ENCODE results near the gene HNRNPUL2. TPM values are rescaled to one million over a fixed set of nuclear protein-coding genes. Genes with fewer than 3 reads are reported as not detected.

Gene HNRNPUL2
- total and polyA plus RNA-seq, 10 of the 15 experiments (the other 5 are each of a cell fraction or from before 2014, with no cell fraction given), result 1.6 to 72.2 (median 14.9) TPM

DNA sequence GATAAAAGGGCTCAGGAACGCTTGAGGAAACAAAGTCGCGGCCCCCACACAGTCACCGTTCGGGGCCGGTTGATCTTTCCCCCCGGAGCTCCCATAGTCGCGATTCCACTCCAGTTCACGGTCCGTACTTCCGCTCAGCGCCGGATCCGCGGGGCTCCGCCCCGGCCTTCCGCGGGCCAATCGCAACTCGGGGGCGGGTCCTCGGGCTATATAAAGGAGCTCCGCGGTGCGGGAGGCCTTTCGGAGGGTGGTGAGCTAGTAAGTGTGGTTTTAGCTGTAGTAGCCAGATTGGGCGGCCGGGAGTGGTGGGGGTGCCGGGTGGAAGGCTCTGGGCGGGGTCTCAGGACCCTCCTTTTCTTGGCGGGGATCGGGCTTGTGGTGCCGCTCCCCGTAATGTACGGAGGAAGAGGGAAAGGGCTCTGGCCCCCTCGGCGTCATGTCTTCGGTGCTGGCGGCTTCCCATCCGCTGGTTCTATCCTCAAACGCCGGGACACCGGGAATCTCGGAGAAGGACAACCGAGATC is 62.1 kb downstream of the HNRNPUL2 start, which contains the start of the genes C11orf98 and CSKMT (continued):
- TF ChIP-seq, protein P1, sequence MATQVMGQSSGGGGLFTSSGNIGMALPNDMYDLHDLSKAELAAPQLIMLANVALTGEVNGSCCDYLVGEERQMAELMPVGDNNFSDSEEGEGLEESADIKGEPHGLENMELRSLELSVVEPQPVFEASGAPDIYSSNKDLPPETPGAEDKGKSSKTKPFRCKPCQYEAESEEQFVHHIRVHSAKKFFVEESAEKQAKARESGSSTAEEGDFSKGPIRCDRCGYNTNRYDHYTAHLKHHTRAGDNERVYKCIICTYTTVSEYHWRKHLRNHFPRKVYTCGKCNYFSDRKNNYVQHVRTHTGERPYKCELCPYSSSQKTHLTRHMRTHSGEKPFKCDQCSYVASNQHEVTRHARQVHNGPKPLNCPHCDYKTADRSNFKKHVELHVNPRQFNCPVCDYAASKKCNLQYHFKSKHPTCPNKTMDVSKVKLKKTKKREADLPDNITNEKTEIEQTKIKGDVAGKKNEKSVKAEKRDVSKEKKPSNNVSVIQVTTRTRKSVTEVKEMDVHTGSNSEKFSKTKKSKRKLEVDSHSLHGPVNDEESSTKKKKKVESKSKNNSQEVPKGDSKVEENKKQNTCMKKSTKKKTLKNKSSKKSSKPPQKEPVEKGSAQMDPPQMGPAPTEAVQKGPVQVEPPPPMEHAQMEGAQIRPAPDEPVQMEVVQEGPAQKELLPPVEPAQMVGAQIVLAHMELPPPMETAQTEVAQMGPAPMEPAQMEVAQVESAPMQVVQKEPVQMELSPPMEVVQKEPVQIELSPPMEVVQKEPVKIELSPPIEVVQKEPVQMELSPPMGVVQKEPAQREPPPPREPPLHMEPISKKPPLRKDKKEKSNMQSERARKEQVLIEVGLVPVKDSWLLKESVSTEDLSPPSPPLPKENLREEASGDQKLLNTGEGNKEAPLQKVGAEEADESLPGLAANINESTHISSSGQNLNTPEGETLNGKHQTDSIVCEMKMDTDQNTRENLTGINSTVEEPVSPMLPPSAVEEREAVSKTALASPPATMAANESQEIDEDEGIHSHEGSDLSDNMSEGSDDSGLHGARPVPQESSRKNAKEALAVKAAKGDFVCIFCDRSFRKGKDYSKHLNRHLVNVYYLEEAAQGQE (IDR thresholded peaks at IDR 0.05; ENCODE audit: low read depth, low read length), result peak; percentile 49; the same call in 1 of the 2 replicates
- peak; percentile 50; the same call in 1 of the 2 replicates for TF ChIP-seq SPI1 (IDR thresholded peaks at IDR 0.05; ENCODE audit: borderline replicate concordance, insufficient read depth, low read depth, low read length)
- TF ChIP-seq TCF12 (IDR thresholded peaks at IDR 0.05; ENCODE audit: low read depth, low read length), result peak; percentile 86
- no peak for TF ChIP-seq SREBF2 (IDR thresholded peaks at IDR 0.05; ENCODE audit: low read length)
- peak; percentile 68; the same call in 1 of the 2 replicates for TF ChIP-seq YY1 (IDR thresholded peaks at IDR 0.05; ENCODE audit: low read depth, low read length)
- TF ChIP-seq ETV6 (conservative IDR thresholded peaks at IDR 0.05 in 1 of 2, IDR thresholded peaks at IDR 0.05 in 1 of 2; ENCODE audit: borderline replicate concordance in 1 of 2, low read depth in 1 of 2), result peak in 1 of 2 experiments; percentile 17; a peak in 1 of 4 replicates
- peak; percentile 25; the same call in 1 of the 2 replicates for TF ChIP-seq CREB1 (IDR thresholded peaks at IDR 0.05; ENCODE audit: low read depth)
- no peak for TF ChIP-seq MXI1 (IDR thresholded peaks at IDR 0.05; ENCODE audit: low read depth, low read length)
- TF ChIP-seq PML (IDR thresholded peaks at IDR 0.05; ENCODE audit: low read length), result peak; percentile 99
- TF ChIP-seq TCF3 (IDR thresholded peaks at IDR 0.05; ENCODE audit: borderline replicate concordance, insufficient read depth, low read depth, low read length), result peak; percentile 95
- peak; percentile 74; the same call in 1 of the 2 replicates for TF ChIP-seq NR2F1 (conservative IDR thresholded peaks at IDR 0.05)
- peak; percentile 91 for TF ChIP-seq NFYB (IDR thresholded peaks at IDR 0.05; ENCODE audit: insufficient read depth, low read depth, low read length)
- TF ChIP-seq MTA3 (IDR thresholded peaks at IDR 0.05; ENCODE audit: borderline replicate concordance, low read length), result peak; percentile 71; the same call in 1 of the 2 replicates
- TF ChIP-seq E2F4 (IDR thresholded peaks at IDR 0.05; ENCODE audit: low read depth, low read length), result no peak
- TF ChIP-seq EGR1 (IDR thresholded peaks at IDR 0.05; ENCODE audit: borderline replicate concordance in 1 of 2, low read depth in 2 of 2, low read length in 2 of 2), result peak in 1 of 2 experiments; percentile 36; a peak in 1 of 3 replicates
- peak; percentile 50 for TF ChIP-seq KLF5 (IDR thresholded peaks at IDR 0.05; ENCODE audit: partially characterized antibody)
- 0 out of 4 replicates have a peak, but pooled peaks of 1 of the 2 experiments have one; percentile 20 for TF ChIP-seq IKZF2 (IDR thresholded peaks at IDR 0.05)
- peak; percentile 30; the same call in 1 of the 2 replicates for TF ChIP-seq HCFC1 (IDR thresholded peaks at IDR 0.05; ENCODE audit: low read length)
- no peak for TF ChIP-seq E2F8 (IDR thresholded peaks at IDR 0.05; ENCODE audit: low read depth, partially characterized antibody)
- peak; percentile 99 for TF ChIP-seq SMAD5 (IDR thresholded peaks at IDR 0.05; ENCODE audit: low read depth)
- 0 out of 2 replicates have a peak, but pooled peaks have one; percentile 34 for TF ChIP-seq TARDBP (IDR thresholded peaks at IDR 0.05; ENCODE audit: borderline replicate concordance)
- TF ChIP-seq CBFB (IDR thresholded peaks at IDR 0.05; ENCODE audit: low read depth), result peak; percentile 99

Data from GM12878 (cell line).